ENCODE data around the gene RNU7-1.

The RNU7-1 gene

GRCh38 chr12:6938353-6939190, 5.0 kb upstream of the RNU7-1 start:
- DNase-seq, result no peak

- DNase-seq, result no peak
Observed at GRCh38 chr12:6939191-6939540, 4.5 kb upstream of the RNU7-1 start.

- DNase-seq, result no peak
Observed at GRCh38 chr12:6941267-6941666, 2.3 kb upstream of the RNU7-1 start.

- no peak for DNase-seq
Observed at GRCh38 chr12:6941782-6942181, 1.8 kb upstream of the RNU7-1 start.

GRCh38 chr12:6942331-6942665, 1.3 kb upstream of the RNU7-1 start:
- DNase-seq, result no peak

GRCh38 chr12:6943389-6943721, 261 bp upstream of the RNU7-1 start:
- no peak for DNase-seq

- peak; percentile 72 for DNase-seq
Observed at GRCh38 chr12:6944381-6945186, 968 bp downstream of the RNU7-1 start.

- DNase-seq, result no peak
Observed at GRCh38 chr12:6945613-6946012, 2.0 kb downstream of the RNU7-1 start.

- no peak for DNase-seq
Observed at GRCh38 chr12:6946033-6946919, 2.7 kb downstream of the RNU7-1 start.

GRCh38 chr12:6946920-6947374, 3.3 kb downstream of the RNU7-1 start:
- DNase-seq, result no peak

GRCh38 chr12:6947615-6948014, 4.0 kb downstream of the RNU7-1 start:
- DNase-seq, result no peak

GRCh38 chr12:6948873-6949594, 5.4 kb downstream of the RNU7-1 start:
- DNase-seq, result no peak

- DNase-seq, result no peak
Observed at GRCh38 chr12:6950401-6950801, 6.8 kb downstream of the RNU7-1 start.

- DNase-seq, result no peak
Observed at GRCh38 chr12:6950811-6951540, 7.4 kb downstream of the RNU7-1 start, which contains the start of gene PTPN6. TSS of gene PTPN6 (plus strand) at chr12:6951356. CDS start at chr12:6951513, 157 bp downstream.

- no peak for DNase-seq
Observed at GRCh38 chr12:6951551-6952120, 8.0 kb downstream of the RNU7-1 start.

GRCh38 chr12:6952121-6952862, 8.7 kb downstream of the RNU7-1 start:
- no peak for DNase-seq

- no peak for DNase-seq
Observed at GRCh38 chr12:6952863-6953441, 9.3 kb downstream of the RNU7-1 start.

GRCh38 chr12:6953442-6954315, 10.1 kb downstream of the RNU7-1 start:
- peak; percentile 53 for DNase-seq
